Epidermal melanocyte (primary cell): Measurements from ENCODE around the gene BYSL.

Experiments
- DNase-seq: peaks from one replicate; pipeline ENCODE4 v3.0.0; 2011; ENCODE audit warnings: low spot score; ENCODE audit not compliant: insufficient read length

Gene BYSL

DNA sequence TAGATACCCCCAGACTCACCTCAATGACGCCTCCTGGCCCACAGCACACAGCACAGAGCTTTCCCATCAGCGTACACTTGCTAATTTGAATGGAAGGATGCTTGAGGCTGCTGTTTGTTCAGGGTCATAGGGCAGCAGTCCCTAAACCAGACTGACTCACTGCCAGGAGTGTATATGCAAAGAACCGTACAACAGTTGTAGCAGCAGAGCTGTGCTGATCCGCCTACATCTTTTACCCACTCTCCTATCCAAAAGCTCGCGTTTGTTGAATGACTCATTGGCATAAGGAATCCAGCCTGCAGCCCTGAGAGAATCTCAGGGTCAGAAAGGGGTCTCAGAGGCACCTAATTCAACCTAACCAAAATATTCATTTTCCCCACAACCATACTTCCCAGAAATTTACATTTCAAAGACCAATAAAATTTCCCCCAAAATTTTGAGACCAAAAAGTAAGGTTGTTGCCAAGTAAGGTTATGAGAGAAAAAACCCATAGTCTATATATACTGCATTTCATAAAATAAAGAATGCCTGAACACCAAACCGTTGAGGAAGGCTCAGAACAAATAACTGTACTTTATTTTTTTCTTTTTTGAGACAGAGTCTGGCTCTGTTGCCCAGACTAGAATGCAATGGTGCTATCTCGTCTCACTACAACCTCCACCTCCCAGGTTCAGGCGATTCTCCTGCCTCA lies 55.6 kb downstream of the BYSL start:
- no peak for DNase-seq
